A549 (cell line): ENCODE data around the gene NME3. TPM values are rescaled to one million over a fixed set of nuclear protein-coding genes. Genes with fewer than 3 reads are reported as not detected.

Experiments used
- ATAC-seq, 2 experiments: fragments of 200-7000 bp in 1 of 2; fragments of >200 bp in 1 of 2; cut with Nextera tagmentation in 1 of 2; cut with Tn5 transposase in 1 of 2; 3 replicates each; pipeline versions ENCODE4 v1.8.0 to v1.9.1; 2018 to 2020; ENCODE audit warnings: mild to moderate bottlenecking in 1 of 2, moderate library complexity in 1 of 2
- CTCF ChIA-PET: fragments of 300-600 bp; sonication (Branson Sonifier 250); formaldehyde crosslinking; extraction: SDS; loops from one replicate; lab custom pipeline; 2021; ENCODE audit warnings: antibody characterized with exemption, inconsistent platforms; lab: Yijun Ruan, JAX
- POLR2A ChIA-PET: fragments of 350-600 bp; formaldehyde crosslinking; extraction: SDS; loops from one replicate; lab custom pipeline; 2021; ENCODE audit warnings: antibody characterized with exemption, inconsistent platforms; lab: Yijun Ruan, JAX
- DNase-seq, 2 experiments: peaks; one replicate each; pipeline versions ENCODE4 v3.0.0 to v3.0.0-alpha.2; 2011 to 2016; ENCODE audit warnings: low read depth in 1 of 2, low spot score in 1 of 2
- FAIRE-seq: peaks from 2 replicates; lab custom pipeline; 2011; peaks lifted over from hg19 to GRCh38; lab: Jason Lieb, UNC
- H3K27ac ChIP-seq, 2 experiments: fragments of >200 bp; sonication (Bioruptor Twin); formaldehyde crosslinking; 3 replicates each; pipeline ENCODE4 v1.5.1; 2016 to 2017
- H3K4me1 ChIP-seq: fragments of >200 bp; sonication (Bioruptor Twin); formaldehyde crosslinking; 3 replicates; pipeline ENCODE4 v1.6.1; 2016
- H3K4me2 ChIP-seq: fragments of >200 bp; sonication (Bioruptor Twin); formaldehyde crosslinking; 3 replicates; pipeline ENCODE4 v1.6.1; 2016
- H3K4me3 ChIP-seq: fragments of >200 bp; sonication (Bioruptor Twin); formaldehyde crosslinking; 3 replicates; pipeline ENCODE4 v1.5.1; 2016
- H3K9me3 ChIP-seq: fragments of >200 bp; sonication (Bioruptor Twin); formaldehyde crosslinking; 3 replicates; pipeline ENCODE4 v1.6.1; 2016
- BHLHE40 ChIP-seq: IDR thresholded peaks from 2 replicates; pipeline ENCODE4 v1.6.1; 2012; ENCODE audit warnings: low read depth, low read length, inconsistent platforms
- CEBPB ChIP-seq, 2 experiments: fragments of >200 bp in 1 of 2; sonication (Bioruptor Twin) in 1 of 2; formaldehyde crosslinking in 1 of 2; IDR thresholded peaks; 2 replicates each; pipeline ENCODE4 v1.6.1; 2012 to 2016
- CHD4 ChIP-seq: fragments of 200-600 bp; sonication (generic); IDR thresholded peaks from 2 replicates; pipeline ENCODE4 v1.6.1; 2016; ENCODE audit warnings: antibody characterized with exemption, mild to moderate bottlenecking, borderline replicate concordance
- ESRRA ChIP-seq: fragments of 150-350 bp; IDR thresholded peaks from 2 replicates; pipeline ENCODE4 v1.6.1; 2014; ENCODE audit warnings: mild to moderate bottlenecking, low read length, borderline replicate concordance
- GATA3 ChIP-seq: IDR thresholded peaks from 2 replicates; pipeline ENCODE4 v1.6.1; 2012; ENCODE audit warnings: borderline replicate concordance
- HOXA7 ChIP-seq: fragments of 250-450 bp; sonication (Bioruptor Pico); IDR thresholded peaks from 2 replicates; pipeline ENCODE4 v1.5.0; 2020; ENCODE audit warnings: mild to moderate bottlenecking, moderate library complexity
- HOXB5 ChIP-seq: fragments of 250-450 bp; sonication (Bioruptor Pico); IDR thresholded peaks from 2 replicates; pipeline ENCODE4 v1.5.0; 2020; ENCODE audit warnings: mild to moderate bottlenecking, moderate library complexity
- JUN ChIP-seq, 2 experiments: fragments of >200 bp; sonication (Bioruptor Twin); formaldehyde crosslinking; IDR thresholded peaks; 2 replicates in 1 of 2; 3 replicates in 1 of 2; pipeline ENCODE4 v1.6.1; 2016 to 2017
- KDM1A ChIP-seq: fragments of 200-600 bp; sonication (generic); IDR thresholded peaks from 2 replicates; pipeline ENCODE4 v1.6.1; 2016; ENCODE audit warnings: low read depth, mild to moderate bottlenecking
- MAX ChIP-seq: IDR thresholded peaks from 2 replicates; pipeline ENCODE4 v1.6.1; 2012
- NR3C1 ChIP-seq: fragments of >200 bp; sonication (Bioruptor Twin); formaldehyde crosslinking; IDR thresholded peaks from 3 replicates; pipeline ENCODE4 v1.6.1; 2017
- PHF8 ChIP-seq: fragments of 200-600 bp; sonication (generic); IDR thresholded peaks from 2 replicates; pipeline ENCODE4 v1.6.1; 2016; ENCODE audit warnings: low read depth, mild to moderate bottlenecking, antibody characterized with exemption, moderate library complexity, borderline replicate concordance
- REST ChIP-seq: fragments of 200-600 bp; sonication (generic); IDR thresholded peaks from 2 replicates; pipeline ENCODE4 v1.6.1; 2016; ENCODE audit warnings: antibody characterized with exemption, mild to moderate bottlenecking, moderate library complexity
- TFCP2L1 ChIP-seq: fragments of 250-450 bp; sonication (Bioruptor Pico); IDR thresholded peaks from 2 replicates; pipeline ENCODE4 v1.5.0; 2021; ENCODE audit warnings: mild to moderate bottlenecking
- TP53 ChIP-seq: fragments of 250-450 bp; sonication (Bioruptor Pico); IDR thresholded peaks from 2 replicates; pipeline ENCODE4 v1.5.0; 2021; ENCODE audit warnings: mild to moderate bottlenecking, moderate library complexity
- ZC3H11A ChIP-seq: fragments of 450-650 bp; IDR thresholded peaks from 2 replicates; pipeline ENCODE4 v1.6.1; 2014; ENCODE audit warnings: antibody characterized with exemption, mild to moderate bottlenecking
- ZFP36 ChIP-seq: fragments of 450-650 bp; IDR thresholded peaks from 2 replicates; pipeline ENCODE4 v1.6.1; 2014; ENCODE audit warnings: borderline replicate concordance; ENCODE audit not compliant: partially characterized antibody
- ZNF302 ChIP-seq: fragments of 250-450 bp; sonication (Bioruptor Pico); IDR thresholded peaks from 2 replicates; pipeline ENCODE4 v1.9.0; 2021; ENCODE audit warnings: inconsistent platforms, mild to moderate bottlenecking, moderate library complexity
- ZSCAN20 ChIP-seq: fragments of 250-450 bp; sonication (Bioruptor Pico); IDR thresholded peaks from 2 replicates; pipeline ENCODE4 v1.8.0; 2022; ENCODE audit warnings: mild to moderate bottlenecking, moderate library complexity
- WGBS: methylation state at CpG from one replicate; pipeline ENCODE4 v1.1.6; 2017; ENCODE audit errors: missing lambda C conversion rate; 5-methylcytosine and 5-hydroxymethylcytosine counted together
- polyA plus RNA-seq, 4 experiments: library from polyadenylated mRNA; depleted of rRNA in 3 of 4; stranded (reverse); fragments of >200 nt; fragmentation: RNase III in 1 of 4; extraction: RNeasy Plus Mini Kit Qiagen cat#74134 plus additional on column Dnase treatment in 1 of 4; gene quantifications; 2 replicates in 3 of 4; 3 replicates in 1 of 4; pipeline ENCODE4 v1.2.3, GENCODE V29; 2011 to 2017

Gene NME3
- polyA plus RNA-seq, 2 of the 4 experiments (the other 2 are of a cell fraction): 15.2 to 49.9 TPM

- ChIA-PET POLR2A (interaction anchor here (1.2 kb wide), 1 partner anchor 38 kb away, joined by 4 read pairs; the partner anchor contains the start of gene MAPK8IP3), CTCF (interaction anchor here (1.2 to 2.8 kb wide), 5 partner anchors 14 to 38 kb away, joined by 3 to 13 read pairs (median 5); partner anchors contain the start of gene MAPK8IP3)
- Histone ChIP-seq H3K4me2 (no peak overlapping the region), H3K27ac (no peak overlapping the region), H3K4me3 (no peak overlapping the region), H3K9me3 (no peaks in the 10 kb centered on the region; the same call in 2 of the 3 replicates), H3K4me1 (peaks cover 22% of the 10 kb centered on the region)
- DNase-seq: no peak
- TF ChIP-seq GATA3 (no peak), TP53 (CRISPR knock-in tag) (no peak), ZNF302 (CRISPR knock-in tag) (no peak), JUN (IDR thresholded peaks at IDR 0.05) (no peak), PHF8 (no peak), BHLHE40 (no peak), ZFP36 (no peak), ZSCAN20 (CRISPR knock-in tag) (no peak)
- ATAC-seq: no peak
- WGBS: 91% methylated on average over 30 of the region's 32 CpGs
- no peak for FAIRE-seq
These were observed 27.7 kb downstream of the NME3 start for GRCh38 chr16:1743376-1744337.

GRCh38 chr16:1741553-1742165, 29.7 kb downstream of the NME3 start:
- Histone ChIP-seq H3K9me3 (no peaks in the 10 kb centered on the region; the same call in 2 of the 3 replicates), H3K4me3 (no peak overlapping the region), H3K4me1 (peaks cover 15% of the 10 kb centered on the region), H3K27ac (no peak overlapping the region), H3K4me2 (no peak overlapping the region)
- ChIA-PET POLR2A (no interaction called here), CTCF (interaction anchor here (1.1 to 1.3 kb wide), 3 partner anchors 15 to 35 kb away, joined by 3 to 4 read pairs (median 3); partner anchors contain the start of gene MAPK8IP3)
- no peak for DNase-seq
- no peak for ATAC-seq
- WGBS: 96% methylated on average over 10 of the region's 19 CpGs
- no peak for TF ChIP-seq ESRRA
- no peak for TF ChIP-seq MAX
- TF ChIP-seq TFCP2L1 (CRISPR knock-in tag): no peak
- no peak for TF ChIP-seq CHD4
- FAIRE-seq: no peak

GRCh38 chr16:1740781-1741490, 30.4 kb downstream of the NME3 start:
- ATAC-seq (no peak), FAIRE-seq (no peak), DNase-seq (no peak)
- peaks cover 8% of the 10 kb centered on the region; the same call in 2 of the 3 replicates for H3K4me1 ChIP-seq
- TF ChIP-seq JUN (IDR thresholded peaks at IDR 0.05) (no peak), HOXB5 (no peak), REST (no peak), NR3C1 (no peak), HOXA7 (CRISPR knock-in tag) (no peak), KDM1A (no peak), ZC3H11A (no peak), CEBPB (IDR thresholded peaks at IDR 0.05) (no peak)
- ChIA-PET CTCF (interaction anchor here (1.1 to 1.3 kb wide), 3 partner anchors 15 to 35 kb away, joined by 3 to 4 read pairs (median 3); partner anchors contain the start of gene MAPK8IP3), POLR2A (no interaction called here)
- H3K4me3 ChIP-seq: no peak overlapping the region
- peaks cover 2% of the 10 kb centered on the region; the same call in 1 of the 3 replicates for H3K9me3 ChIP-seq
- WGBS: 95% methylated on average over 19 of the region's 30 CpGs
- no peak overlapping the region for H3K27ac ChIP-seq
- H3K4me2 ChIP-seq: no peak overlapping the region
